GM23248 (cell line): ENCODE data around the gene FREM2. TPM values are rescaled to one million over a fixed set of nuclear protein-coding genes. Genes with fewer than 3 reads are reported as not detected.

Experiments
- DNase-seq: peaks from one replicate; pipeline ENCODE4 v3.0.0-alpha.2; 2015
- H2AFZ ChIP-seq: fragments of 200-600 bp; sonication (generic); 2 replicates; pipeline ENCODE4 v1.6.1; 2016; ENCODE audit warnings: antibody characterized with exemption
- H3F3A ChIP-seq: fragments of 200-600 bp; sonication (generic); 2 replicates; pipeline ENCODE4 v1.6.1; 2016; ENCODE audit warnings: mild to moderate bottlenecking, antibody characterized with exemption, mixed run types; ENCODE audit not compliant: insufficient read depth
- H3K27ac ChIP-seq: fragments of 200-600 bp; sonication (generic); 2 replicates; pipeline ENCODE4 v1.5.1; 2016; ENCODE audit warnings: mild to moderate bottlenecking
- H3K27me3 ChIP-seq: fragments of 200-600 bp; sonication (generic); replicated peaks from 2 replicates; pipeline ENCODE4 v1.6.1; 2016; ENCODE audit warnings: mild to moderate bottlenecking; ENCODE audit not compliant: insufficient read depth
- H3K36me3 ChIP-seq: fragments of 200-600 bp; sonication (generic); 2 replicates; pipeline ENCODE4 v1.6.1; 2016; ENCODE audit warnings: low read depth, mild to moderate bottlenecking
- H3K4me1 ChIP-seq: fragments of 200-600 bp; sonication (generic); 2 replicates; pipeline ENCODE4 v1.6.1; 2016; ENCODE audit warnings: mild to moderate bottlenecking; ENCODE audit not compliant: insufficient read depth
- H3K4me2 ChIP-seq: fragments of 200-600 bp; sonication (generic); one replicate; pipeline ENCODE4 v1.6.1; 2016; ENCODE audit warnings: mild to moderate bottlenecking; ENCODE audit not compliant: unreplicated experiment
- H3K4me3 ChIP-seq: fragments of 200-600 bp; sonication (generic); 2 replicates; pipeline ENCODE4 v1.5.1; 2016; ENCODE audit warnings: mild to moderate bottlenecking
- H3K79me2 ChIP-seq: fragments of 200-600 bp; sonication (generic); 2 replicates; pipeline ENCODE4 v1.6.1; 2016; ENCODE audit warnings: mild to moderate bottlenecking; ENCODE audit not compliant: insufficient read depth
- H3K9ac ChIP-seq: fragments of 200-600 bp; sonication (generic); 2 replicates; pipeline ENCODE4 v1.6.1; 2016; ENCODE audit warnings: mild to moderate bottlenecking
- H3K9me2 ChIP-seq: fragments of 200-600 bp; sonication (generic); 2 replicates; pipeline ENCODE4 v1.6.1; 2016; ENCODE audit warnings: mixed run types, mild to moderate bottlenecking, moderate library complexity; ENCODE audit not compliant: insufficient read depth
- H3K9me3 ChIP-seq: fragments of 200-600 bp; sonication (generic); one replicate; pipeline ENCODE4 v1.6.1; 2017; ENCODE audit warnings: low read depth
- H4K20me1 ChIP-seq: fragments of 200-600 bp; sonication (generic); 2 replicates; pipeline ENCODE4 v1.6.0; 2016; ENCODE audit not compliant: insufficient read depth
- EZH2 ChIP-seq: fragments of 200-600 bp; sonication (generic); IDR thresholded peaks from 2 replicates; pipeline ENCODE4 v1.6.1; 2018; ENCODE audit warnings: antibody characterized with exemption, mild to moderate bottlenecking; ENCODE audit not compliant: insufficient read depth, poor library complexity, severe bottlenecking
- EZH2phosphoT487 ChIP-seq: fragments of 200-600 bp; sonication (generic); IDR thresholded peaks from 2 replicates; pipeline ENCODE4 v1.6.1; 2018; ENCODE audit warnings: antibody characterized with exemption, moderate library complexity, mild to moderate bottlenecking, low read depth; ENCODE audit not compliant: insufficient read depth
- WGBS, 2 experiments: methylation state at CpG; one replicate each; pipeline ENCODE4 v1.1.6; 2015 to 2017; ENCODE audit warnings: low lambda C conversion rate in 2 of 2, low coverage in 1 of 2; ENCODE audit errors: missing lambda C conversion rate in 2 of 2; 5-methylcytosine and 5-hydroxymethylcytosine counted together
- in situ Hi-C: fragments of 300-500 bp; cut with MboI; formaldehyde crosslinking; loops from 2 replicates; pipeline ENCODE4 v1.15.0; 2020
- polyA plus RNA-seq: library from polyadenylated mRNA; unstranded; fragments of >200 nt; fragmentation: Nextera tagmentation; extraction: Ambion mirVana; gene quantifications from 2 replicates; pipeline ENCODE4 v1.2.1, GENCODE V29; 2016
- total RNA-seq: library from RNA; depleted of rRNA; stranded (reverse); fragments of >200 nt; shearing (Covaris generic); gene quantifications from 2 replicates; pipeline ENCODE4 v1.2.3, GENCODE V29; 2014

The FREM2 gene
- total and polyA plus RNA-seq, 2 experiments from 2014 or later: not detected

DNA sequence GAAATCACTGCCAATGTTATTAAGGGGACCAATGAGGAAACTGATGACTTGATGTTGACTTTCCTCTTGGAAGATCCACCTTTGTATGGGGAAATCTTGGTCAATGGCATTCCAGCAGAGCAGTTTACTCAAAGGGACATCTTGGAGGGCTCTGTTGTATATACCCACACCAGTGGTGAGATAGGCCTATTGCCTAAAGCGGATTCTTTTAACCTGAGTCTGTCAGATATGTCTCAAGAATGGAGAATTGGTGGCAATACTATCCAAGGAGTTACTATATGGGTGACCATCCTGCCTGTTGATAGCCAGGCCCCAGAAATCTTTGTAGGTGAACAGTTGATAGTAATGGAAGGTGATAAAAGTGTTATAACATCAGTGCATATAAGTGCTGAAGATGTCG lies 3.4 kb downstream of the FREM2 start:
- Histone ChIP-seq H3K9ac (no peak overlapping the region), H4K20me1 (no peaks in the 10 kb centered on the region), H3K4me1 (no peaks in the 10 kb centered on the region), H3K9me3 (no peaks in the 10 kb centered on the region), H3K36me3 (no peaks in the 10 kb centered on the region), H2AFZ (no peak overlapping the region), H3K27me3 (peaks cover 36% of the 10 kb centered on the region), H3K9me2 (no peaks in the 10 kb centered on the region), H3K79me2 (no peaks in the 10 kb centered on the region), H3K4me3 (no peak overlapping the region), H3K27ac (no peak overlapping the region), H3K4me2 (no peak overlapping the region), H3F3A (no peaks in the 10 kb centered on the region)
- 81 to 87% methylated on average over 2 of the region's 2 CpGs for WGBS, 2 experiments
- TF ChIP-seq EZH2 (no peak), EZH2phosphoT487 (no peak)
- in situ Hi-C loops: no loop called here
- no peak for DNase-seq

DNA sequence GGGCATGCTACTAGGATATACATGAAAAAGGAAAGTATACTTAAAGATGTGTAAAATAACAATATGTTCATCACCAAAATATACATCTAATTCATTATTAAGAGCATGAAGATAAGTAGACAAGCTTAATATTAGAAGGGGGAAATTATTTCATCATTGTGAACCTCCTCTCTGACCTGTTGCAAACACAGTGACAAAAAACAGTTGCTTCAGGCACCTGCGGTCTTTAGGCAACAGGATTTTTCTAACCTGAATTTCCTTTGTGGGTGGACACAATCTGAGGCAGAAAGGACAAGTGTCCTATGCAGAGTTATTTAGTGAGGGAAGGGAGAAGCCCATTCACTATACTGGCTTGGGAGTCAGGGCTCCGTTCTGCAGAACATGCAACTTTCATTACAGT lies 6.3 kb downstream of the FREM2 start:
- no peaks in the 10 kb centered on the region for H4K20me1 ChIP-seq
- H3K27me3 ChIP-seq: peaks cover 8% of the 10 kb centered on the region
- no peaks in the 10 kb centered on the region for H3F3A ChIP-seq
- no peaks in the 10 kb centered on the region for H3K9me2 ChIP-seq
- WGBS, 2 experiments: 48 to 58% methylated on average over 2 of the region's 2 CpGs
- no peak overlapping the region for H2AFZ ChIP-seq
- H3K36me3 ChIP-seq: no peaks in the 10 kb centered on the region
- no peaks in the 10 kb centered on the region for H3K9me3 ChIP-seq
- in situ Hi-C loops: no loop called here
- H3K79me2 ChIP-seq: no peaks in the 10 kb centered on the region
- H3K4me1 ChIP-seq: no peaks in the 10 kb centered on the region
- H3K9ac ChIP-seq: no peak overlapping the region
- H3K4me2 ChIP-seq: no peak overlapping the region
- H3K4me3 ChIP-seq: no peak overlapping the region
- DNase-seq: no peak
- TF ChIP-seq EZH2phosphoT487: no peak
- TF ChIP-seq EZH2: no peak
- H3K27ac ChIP-seq: no peak overlapping the region

DNA sequence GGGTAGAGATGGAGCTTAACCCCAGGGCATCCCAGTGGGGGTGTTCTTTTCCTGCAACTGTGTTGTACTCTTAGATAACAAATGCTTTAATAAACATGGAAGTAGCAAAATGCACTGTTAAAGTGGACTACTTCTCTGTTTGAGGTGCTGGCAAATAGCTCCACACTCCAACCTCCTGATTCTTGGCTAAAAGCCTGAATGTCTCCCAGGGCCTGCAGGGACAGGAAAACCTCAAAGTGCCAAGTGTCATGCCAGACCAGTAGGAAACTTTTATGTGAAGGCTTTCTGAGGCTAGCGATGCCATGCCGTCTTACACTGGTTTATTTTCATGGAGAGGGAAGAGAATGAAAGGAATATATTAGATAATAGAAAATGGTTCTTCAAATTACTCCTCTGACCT lies 6.8 kb downstream of the FREM2 start:
- TF ChIP-seq EZH2phosphoT487 (no peak), EZH2 (no peak)
- H3K79me2 ChIP-seq: no peaks in the 10 kb centered on the region
- H3K9me3 ChIP-seq: no peaks in the 10 kb centered on the region
- H3K36me3 ChIP-seq: no peaks in the 10 kb centered on the region
- no peaks in the 10 kb centered on the region for H3F3A ChIP-seq
- no peak for DNase-seq
- H3K9me2 ChIP-seq: no peaks in the 10 kb centered on the region
- peaks cover 6% of the 10 kb centered on the region for H3K27me3 ChIP-seq
- H3K4me2 ChIP-seq: no peak overlapping the region
- no peak overlapping the region for H2AFZ ChIP-seq
- no peak overlapping the region for H3K9ac ChIP-seq
- no peak overlapping the region for H3K27ac ChIP-seq
- WGBS, 2 experiments: 71 to 77% methylated on average over 2 of the region's 2 CpGs
- H3K4me1 ChIP-seq: no peaks in the 10 kb centered on the region
- no peak overlapping the region for H3K4me3 ChIP-seq
- no peaks in the 10 kb centered on the region for H4K20me1 ChIP-seq
- in situ Hi-C loops: no loop called here

DNA sequence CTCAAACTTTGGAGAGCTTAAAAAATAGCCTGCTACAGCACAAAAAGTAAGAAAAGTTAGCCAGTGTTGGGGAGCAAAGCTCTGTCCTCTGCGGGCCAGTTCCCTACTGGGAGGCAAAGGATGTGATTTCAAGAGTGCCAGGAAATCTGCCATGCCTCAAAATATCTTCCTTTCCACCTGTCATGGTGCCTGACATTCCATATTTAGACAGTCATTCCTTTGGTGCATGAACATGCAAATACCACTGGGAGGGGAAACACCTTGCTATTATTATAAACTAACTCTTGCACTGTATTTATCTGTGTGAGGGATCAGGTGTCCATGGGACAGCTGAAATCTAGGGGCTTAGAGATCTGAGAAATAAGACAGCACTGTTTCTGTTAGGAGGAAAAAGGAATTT lies 10.3 kb downstream of the FREM2 start:
- H3K9ac ChIP-seq: no peak overlapping the region
- no peak overlapping the region for H3K27ac ChIP-seq
- WGBS, 2 experiments: 25 to 29% methylated on average over 1 of the region's 1 CpG
- in situ Hi-C loops: no loop called here
- no peaks in the 10 kb centered on the region for H3K4me1 ChIP-seq
- DNase-seq: no peak
- no peaks in the 10 kb centered on the region for H3K36me3 ChIP-seq
- H2AFZ ChIP-seq: no peak overlapping the region
- no peaks in the 10 kb centered on the region for H3K9me2 ChIP-seq
- H3K4me3 ChIP-seq: no peak overlapping the region
- H3K4me2 ChIP-seq: no peak overlapping the region
- TF ChIP-seq EZH2phosphoT487 (no peak), EZH2 (no peak)
- H3F3A ChIP-seq: no peaks in the 10 kb centered on the region
- peaks cover 15% of the 10 kb centered on the region for H3K27me3 ChIP-seq
- no peaks in the 10 kb centered on the region for H3K9me3 ChIP-seq
- no peaks in the 10 kb centered on the region for H3K79me2 ChIP-seq
- no peaks in the 10 kb centered on the region for H4K20me1 ChIP-seq
